GM12864 (cell line): ENCODE data around the gene RGS16.

ENCODE experiments used
- DNase-seq: peaks from one replicate; pipeline ENCODE4 v3.0.0-alpha.2; 2011; ENCODE audit warnings: low read depth
- H3K4me3 ChIP-seq: 2 replicates; pipeline ENCODE4 v1.5.1; 2011; ENCODE audit warnings: mild to moderate bottlenecking, low read depth, low read length, control low read depth
- CTCF ChIP-seq: IDR thresholded peaks from 2 replicates; pipeline ENCODE4 v1.5.1; 2011; ENCODE audit warnings: low read depth, mild to moderate bottlenecking, moderate library complexity, low read length, control low read depth, inconsistent platforms; ENCODE audit errors: missing control alignments

The RGS16 gene

DNA sequence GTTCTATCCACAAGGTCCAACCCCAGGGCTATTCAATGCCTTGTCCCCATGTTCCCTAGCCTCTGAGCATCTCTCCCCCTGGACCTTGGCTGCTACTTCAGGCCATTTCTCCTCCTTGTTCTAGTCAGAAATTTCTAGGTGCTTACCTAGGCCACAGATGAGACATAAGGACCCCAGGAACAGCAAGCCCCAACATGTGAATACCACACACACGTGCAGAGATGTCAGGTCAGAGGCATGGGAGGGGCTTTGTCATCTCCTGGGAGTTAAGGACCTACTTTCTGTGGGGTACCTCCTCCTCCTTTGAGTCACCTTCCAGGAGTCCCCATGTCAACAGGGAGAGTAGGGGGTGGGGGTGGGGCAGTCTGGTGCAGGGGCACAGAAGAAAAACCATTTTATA is 7.1 kb upstream of the RGS16 start:
- no peak overlapping the region for H3K4me3 ChIP-seq
- TF ChIP-seq CTCF: no peak
- DNase-seq: no peak

DNA sequence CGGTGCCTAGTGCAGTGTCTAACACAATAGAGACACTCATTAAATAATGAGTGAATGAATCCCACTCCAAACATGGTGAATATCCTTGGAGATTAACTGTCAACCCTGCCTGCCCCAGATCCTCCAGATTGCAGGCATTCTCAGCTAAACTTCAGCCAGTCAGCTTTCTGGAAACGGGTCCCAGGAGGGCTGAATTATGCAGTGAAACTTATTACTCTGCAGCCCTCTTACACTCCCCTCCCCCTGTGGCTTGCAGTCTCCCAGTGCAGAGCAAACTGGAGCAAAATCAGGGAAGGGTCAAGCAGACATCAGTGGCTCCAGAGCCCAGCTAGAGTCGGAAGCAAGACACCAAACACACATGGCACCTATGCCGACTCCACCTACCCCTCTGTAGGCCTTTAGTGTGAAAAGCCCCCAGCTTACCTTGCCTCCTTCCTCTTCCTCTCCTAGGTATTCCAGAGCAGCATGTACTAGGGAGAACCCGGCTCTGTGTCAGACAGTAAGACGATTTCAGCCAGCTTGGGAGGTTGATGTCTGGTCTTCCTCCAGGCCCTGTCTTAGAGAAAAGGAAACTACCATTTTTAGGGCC is 6.5 kb upstream of the RGS16 start:
- no peak overlapping the region for H3K4me3 ChIP-seq
- no peak for TF ChIP-seq CTCF
- DNase-seq: no peak

- no peak for TF ChIP-seq CTCF
- no peak for DNase-seq
- H3K4me3 ChIP-seq: no peak overlapping the region
Measured at GRCh38 chr1:182608845-182609610, 4.8 kb upstream of the RGS16 start.

- no peak for DNase-seq
- no peak for TF ChIP-seq CTCF
- H3K4me3 ChIP-seq: no peak overlapping the region
Measured at GRCh38 chr1:182608236-182608635, 4.0 kb upstream of the RGS16 start.

- no peak overlapping the region for H3K4me3 ChIP-seq
- no peak for DNase-seq
- TF ChIP-seq CTCF: no peak
Measured at GRCh38 chr1:182607566-182607965, 3.4 kb upstream of the RGS16 start.

DNA sequence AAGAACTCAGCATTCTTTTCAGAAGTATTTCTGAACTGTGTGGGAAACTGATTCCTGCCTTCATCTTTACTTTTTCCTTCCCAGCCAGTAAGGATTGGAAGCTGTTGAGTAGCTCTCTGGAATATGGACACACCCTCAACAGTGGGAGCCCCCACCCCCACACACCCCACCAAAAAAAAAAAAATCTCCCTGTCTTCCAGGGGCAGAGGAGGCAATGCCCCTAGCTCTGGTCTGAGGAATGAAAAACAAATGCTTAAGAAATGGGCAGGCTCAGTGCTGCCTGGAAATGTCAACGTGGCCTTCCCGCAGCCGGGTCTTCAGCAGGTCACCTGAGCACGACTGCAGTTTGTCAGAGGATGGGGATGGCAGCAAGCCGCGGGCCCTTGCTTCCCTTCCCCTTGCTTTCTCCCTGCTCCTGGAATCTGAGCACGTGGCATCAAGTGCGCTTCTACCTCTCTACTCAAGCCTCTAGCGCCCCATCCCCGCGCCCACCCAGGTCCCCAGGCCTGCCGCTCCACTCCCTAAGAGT is 479 bp downstream of the RGS16 start:
- H3K4me3 ChIP-seq: peak overlapping the region; percentile 91
- DNase-seq: no peak
- TF ChIP-seq CTCF: no peak
